Prostate gland (tissue), 2 donors: ENCODE results near the gene MARK2. TPM values are rescaled to one million over a fixed set of nuclear protein-coding genes. Genes with fewer than 3 reads are reported as not detected.

ENCODE experiments used
- DNase-seq: peaks from one replicate; pipeline ENCODE4 v3.0.0-alpha.2; 2019; ENCODE audit warnings: low spot score
- H3K27ac ChIP-seq, 2 donors: fragments of 200-600 bp; sonication (generic); 2 replicates each; pipeline ENCODE4 v1.5.1; 2017 to 2019
- H3K27me3 ChIP-seq: fragments of 200-600 bp; sonication (generic); replicated peaks from 2 replicates; pipeline ENCODE4 v1.5.1; 2019; ENCODE audit not compliant: insufficient read depth
- H3K36me3 ChIP-seq, 2 donors: fragments of 200-600 bp; sonication (generic); 1 replicate in 1 of 2; 2 replicates in 1 of 2; pipeline versions ENCODE4 v1.5.1 to v1.8.1; 2017 to 2019
- H3K4me1 ChIP-seq: fragments of 200-600 bp; sonication (generic); replicated peaks from 2 replicates; pipeline ENCODE4 v1.5.1; 2019
- H3K4me3 ChIP-seq, 2 donors: fragments of 200-600 bp; sonication (generic); 2 replicates each; pipeline ENCODE4 v1.5.1; 2017 to 2019
- H3K9me3 ChIP-seq: fragments of 200-600 bp; sonication (generic); 2 replicates; pipeline ENCODE4 v1.5.1; 2017
- POLR2A ChIP-seq: fragments of 450-650 bp; IDR thresholded peaks from one replicate; pipeline ENCODE4 v1.6.1; 2016; ENCODE audit warnings: antibody characterized with exemption, mild to moderate bottlenecking
- POLR2AphosphoS5 ChIP-seq: sonication (generic); formaldehyde crosslinking; IDR thresholded peaks from one replicate; pipeline ENCODE4 v1.6.1; 2017; ENCODE audit warnings: antibody characterized with exemption
- WGBS: methylation state at CpG from one replicate; pipeline ENCODE4 v1.1.5; 2018; 5-methylcytosine and 5-hydroxymethylcytosine counted together
- intact Hi-C: fragments of 100-400 bp; cut with DNase I; formaldehyde crosslinking; loops from one replicate; pipeline ENCODE4 v1.14.2; 2022
- total RNA-seq, 2 donors: library from RNA; depleted of rRNA; stranded (reverse); fragments of >200 nt; gene quantifications; one replicate each; pipeline ENCODE4 v1.1.0, GENCODE V29; 2016
- TF ChIP-seq, protein P1 (sequence below), 4 experiments: fragments of 200-600 bp in 2 of 4; fragments of 450-650 bp in 2 of 4; sonication (generic) in 2 of 4; IDR thresholded peaks; 1 replicate in 3 of 4; 2 replicates in 1 of 4; pipeline ENCODE4 v1.5.1; 2016 to 2019; ENCODE audit warnings: antibody characterized with exemption in 4 of 4, mild to moderate bottlenecking in 2 of 4, moderate library complexity in 2 of 4

Gene MARK2
- total RNA-seq, 2 donors from 2014 or later = 65.4 to 67.2 TPM

- Histone ChIP-seq H3K9me3 (no peaks in the 10 kb centered on the region), H3K27me3 (no peaks in the 10 kb centered on the region), H3K4me3 (no peak overlapping the region), H3K27ac (peak overlapping the region; percentile 43 to 58), H3K4me1 (peaks cover 19% of the 10 kb centered on the region), H3K36me3 (no peaks in the 10 kb centered on the region)
- intact Hi-C loops = no loop called here
- WGBS = 89% methylated on average over 5 of the region's 5 CpGs
- no peak for DNase-seq
- TF ChIP-seq, protein P1, sequence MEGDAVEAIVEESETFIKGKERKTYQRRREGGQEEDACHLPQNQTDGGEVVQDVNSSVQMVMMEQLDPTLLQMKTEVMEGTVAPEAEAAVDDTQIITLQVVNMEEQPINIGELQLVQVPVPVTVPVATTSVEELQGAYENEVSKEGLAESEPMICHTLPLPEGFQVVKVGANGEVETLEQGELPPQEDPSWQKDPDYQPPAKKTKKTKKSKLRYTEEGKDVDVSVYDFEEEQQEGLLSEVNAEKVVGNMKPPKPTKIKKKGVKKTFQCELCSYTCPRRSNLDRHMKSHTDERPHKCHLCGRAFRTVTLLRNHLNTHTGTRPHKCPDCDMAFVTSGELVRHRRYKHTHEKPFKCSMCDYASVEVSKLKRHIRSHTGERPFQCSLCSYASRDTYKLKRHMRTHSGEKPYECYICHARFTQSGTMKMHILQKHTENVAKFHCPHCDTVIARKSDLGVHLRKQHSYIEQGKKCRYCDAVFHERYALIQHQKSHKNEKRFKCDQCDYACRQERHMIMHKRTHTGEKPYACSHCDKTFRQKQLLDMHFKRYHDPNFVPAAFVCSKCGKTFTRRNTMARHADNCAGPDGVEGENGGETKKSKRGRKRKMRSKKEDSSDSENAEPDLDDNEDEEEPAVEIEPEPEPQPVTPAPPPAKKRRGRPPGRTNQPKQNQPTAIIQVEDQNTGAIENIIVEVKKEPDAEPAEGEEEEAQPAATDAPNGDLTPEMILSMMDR (IDR thresholded peaks at IDR 0.05) = no peak
- TF ChIP-seq POLR2AphosphoS5 (no peak), POLR2A (no peak)
Observed at GRCh38 chr11:63850920-63851319, 12.0 kb downstream of the MARK2 start.

DNA sequence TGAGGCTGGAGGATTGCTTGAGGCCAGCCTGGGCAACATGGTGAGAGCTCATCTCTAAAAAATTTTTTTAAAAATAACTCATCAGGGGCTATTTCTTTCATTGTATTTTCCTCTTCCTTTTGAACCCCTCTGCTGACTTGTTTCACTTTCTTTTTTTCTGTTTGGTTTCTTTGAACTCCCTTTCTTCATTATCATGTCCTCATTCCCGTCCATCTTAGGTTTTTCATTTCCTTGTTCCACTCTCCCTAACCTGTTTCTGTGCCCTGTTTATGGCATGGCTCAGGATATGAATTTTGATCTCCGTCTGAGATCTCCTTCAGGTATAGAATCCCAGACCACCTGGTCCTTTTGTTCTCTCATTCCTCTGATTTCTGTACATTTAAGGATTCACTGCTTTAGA lies 12.5 kb downstream of the MARK2 start:
- no peaks in the 10 kb centered on the region for H3K27me3 ChIP-seq
- H3K36me3 ChIP-seq = no peaks in the 10 kb centered on the region
- H3K9me3 ChIP-seq = no peaks in the 10 kb centered on the region
- WGBS = 43% methylated on average over 2 of the region's 2 CpGs
- intact Hi-C loops = no loop called here
- peak overlapping the region; percentile 43 to 58 for H3K27ac ChIP-seq
- peaks cover 18% of the 10 kb centered on the region for H3K4me1 ChIP-seq
- H3K4me3 ChIP-seq = no peak overlapping the region
- no peak for DNase-seq
- TF ChIP-seq POLR2AphosphoS5 = no peak
- TF ChIP-seq, protein P1 (IDR thresholded peaks at IDR 0.05) = no peak
- TF ChIP-seq POLR2A = no peak

GRCh38 chr11:63853476-63853875 lies 14.6 kb downstream of the MARK2 start:
- H3K4me1 ChIP-seq = peaks cover 4% of the 10 kb centered on the region
- WGBS = 80% methylated on average over 3 of the region's 3 CpGs
- TF ChIP-seq POLR2A (no peak), POLR2AphosphoS5 (no peak)
- TF ChIP-seq, protein P1 (IDR thresholded peaks at IDR 0.05) = no peak
- H3K9me3 ChIP-seq = no peaks in the 10 kb centered on the region
- no peak overlapping the region for H3K4me3 ChIP-seq
- DNase-seq = no peak
- no peaks in the 10 kb centered on the region for H3K27me3 ChIP-seq
- H3K36me3 ChIP-seq = no peaks in the 10 kb centered on the region
- intact Hi-C loops = no loop called here
- no peak overlapping the region for H3K27ac ChIP-seq

- no peaks in the 10 kb centered on the region for H3K9me3 ChIP-seq
- intact Hi-C loops = no loop called here
- no peak overlapping the region for H3K27ac ChIP-seq
- no peak overlapping the region for H3K4me3 ChIP-seq
- TF ChIP-seq POLR2A = no peak
- no peak for TF ChIP-seq POLR2AphosphoS5
- TF ChIP-seq, protein P1 (IDR thresholded peaks at IDR 0.05) = no peak
- 99% methylated on average over 4 of the region's 4 CpGs for WGBS
- no peaks in the 10 kb centered on the region for H3K27me3 ChIP-seq
- no peaks in the 10 kb centered on the region for H3K36me3 ChIP-seq
- no peak for DNase-seq
- H3K4me1 ChIP-seq = no peaks in the 10 kb centered on the region
Observed at GRCh38 chr11:63854696-63855095, 15.8 kb downstream of the MARK2 start.

DNA sequence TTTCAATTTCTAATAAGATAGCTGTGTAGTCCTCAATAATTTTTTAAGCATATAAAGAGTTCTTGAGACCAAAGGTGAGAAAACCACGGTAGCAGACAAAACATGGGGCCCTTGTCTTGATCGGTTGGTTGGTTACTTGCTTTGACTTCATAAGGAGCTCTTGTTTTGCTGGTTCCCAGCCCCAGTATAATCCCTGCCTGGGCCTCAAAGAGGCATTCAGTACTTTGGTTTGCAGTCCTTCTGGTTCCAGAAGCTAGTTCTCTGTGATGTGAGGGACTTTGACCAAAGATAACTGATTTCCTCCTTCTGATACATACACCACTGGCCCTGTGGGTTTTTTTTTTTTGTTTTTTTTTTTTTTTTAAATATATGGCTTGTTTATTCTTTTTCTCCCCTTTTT lies 17.1 kb downstream of the MARK2 start:
- no peak overlapping the region for H3K27ac ChIP-seq
- no peak for TF ChIP-seq POLR2A
- TF ChIP-seq POLR2AphosphoS5 = no peak
- TF ChIP-seq, protein P1 (IDR thresholded peaks at IDR 0.05) = no peak
- WGBS = 86% methylated on average over 2 of the region's 2 CpGs
- no peaks in the 10 kb centered on the region for H3K36me3 ChIP-seq
- H3K27me3 ChIP-seq = no peaks in the 10 kb centered on the region
- H3K4me1 ChIP-seq = no peaks in the 10 kb centered on the region
- H3K4me3 ChIP-seq = no peak overlapping the region
- no peak for DNase-seq
- no peaks in the 10 kb centered on the region for H3K9me3 ChIP-seq
- intact Hi-C loops = no loop called here
